HCT116 (cell line): ENCODE data around the gene CHAF1A. TPM values are rescaled to one million over a fixed set of nuclear protein-coding genes. Genes with fewer than 3 reads are reported as not detected.

Experiments
- ATAC-seq: fragments of 200-7000 bp; cut with Tn5 transposase; 2 replicates; pipeline ENCODE4 v1.9.1; 2020; ENCODE audit warnings: mild to moderate bottlenecking, moderate library complexity
- BruUV-seq: library from RNA; stranded (reverse); fragments of 400-500 nt; replicated peaks from 2 replicates; lab custom pipeline; 2021; lab: Mats Ljungman, UMichigan
- CTCF ChIA-PET: fragments of 300-600 bp; sonication (Branson Sonifier 250); formaldehyde crosslinking; loops from one replicate; lab custom pipeline; 2021; ENCODE audit warnings: antibody characterized with exemption; lab: Charles Lee
- POLR2A ChIA-PET: fragments of 300-600, 350-600 bp; sonication (Branson Sonifier 250); formaldehyde crosslinking; loops from one replicate; lab custom pipeline; 2021; ENCODE audit warnings: antibody characterized with exemption; lab: Charles Lee
- RAD21 ChIA-PET, 2 experiments: fragments of 300-600 bp; sonication (Branson Sonifier 250); formaldehyde crosslinking; loops; one replicate each; lab custom pipeline; 2023; ENCODE audit warnings: low total read pairs in 2 of 2; ENCODE audit not compliant: uncharacterized antibody in 2 of 2, unreplicated experiment in 2 of 2, low non-redundant PET in 1 of 2; lab: Charles Lee
- DNase-seq: peaks from one replicate; pipeline ENCODE4 v3.0.0-alpha.2; 2010; ENCODE audit warnings: low read depth, low spot score
- H2AFZ ChIP-seq: fragments of 200-600 bp; shearing (Covaris generic), sonication (generic); 2 replicates; pipeline ENCODE4 v1.6.1; 2017; ENCODE audit warnings: low read depth, mixed run types, mixed read lengths, antibody characterized with exemption, low read length; ENCODE audit not compliant: poor library complexity, severe bottlenecking
- H3K27ac ChIP-seq: 2 replicates; pipeline ENCODE4 v1.5.1; 2012; ENCODE audit warnings: low read depth, low read length
- H3K27me3 ChIP-seq: fragments of 200-600 bp; sonication (generic); 2 replicates; pipeline ENCODE4 v1.6.1; 2016; ENCODE audit warnings: mixed run types, low read length, mixed read lengths; ENCODE audit not compliant: insufficient read depth
- H3K36me3 ChIP-seq, 2 experiments: fragments of 200-500 bp in 1 of 2; fragments of 200-600 bp in 1 of 2; sonication (Bioruptor generic) in 1 of 2; sonication (generic) in 1 of 2; 2 replicates each; pipeline versions ENCODE4 v1.5.1 to v1.6.1; 2014 to 2016; ENCODE audit warnings: low read length in 2 of 2, inconsistent platforms in 1 of 2, mixed read lengths in 1 of 2, mixed run types in 1 of 2; ENCODE audit not compliant: insufficient read depth in 2 of 2, control insufficient read depth in 1 of 2
- H3K4me1 ChIP-seq, 2 experiments: fragments of 200-600 bp in 1 of 2; sonication (generic) in 1 of 2; 2 replicates each; pipeline versions ENCODE4 v1.5.1 to v1.6.1; 2012 to 2017; ENCODE audit warnings: low read length in 2 of 2, inconsistent platforms in 1 of 2, mild to moderate bottlenecking in 1 of 2, mixed read lengths in 1 of 2, mixed run types in 1 of 2, moderate library complexity in 1 of 2; ENCODE audit not compliant: insufficient read depth in 2 of 2, control insufficient read depth in 1 of 2
- H3K4me2 ChIP-seq: fragments of 200-600 bp; sonication (generic); 2 replicates; pipeline ENCODE4 v1.6.1; 2017; ENCODE audit warnings: mixed run types, low read length, mixed read lengths
- H3K4me3 ChIP-seq, 2 experiments: fragments of 200-600 bp in 1 of 2; sonication (generic) in 1 of 2; replicated peaks in 1 of 2; 2 replicates each; pipeline ENCODE4 v1.5.1; 2011 to 2016; ENCODE audit warnings: low read length in 2 of 2, control low read depth in 1 of 2, low read depth in 1 of 2, mild to moderate bottlenecking in 1 of 2, mixed read lengths in 1 of 2, mixed run types in 1 of 2
- H3K79me2 ChIP-seq: fragments of 200-600 bp; sonication (generic); 2 replicates; pipeline ENCODE4 v1.6.1; 2017; ENCODE audit warnings: mild to moderate bottlenecking, mixed run types, low read length, moderate library complexity, mixed read lengths; ENCODE audit not compliant: insufficient read depth
- H3K9ac ChIP-seq: fragments of 200-600 bp; sonication (generic); 2 replicates; pipeline ENCODE4 v1.6.1; 2016; ENCODE audit warnings: low read length, mixed read lengths
- H3K9me2 ChIP-seq: fragments of 200-600 bp; sonication (generic), shearing (Covaris generic); 2 replicates; pipeline ENCODE4 v1.6.1; 2017; ENCODE audit warnings: mixed run types, mild to moderate bottlenecking, moderate library complexity; ENCODE audit not compliant: insufficient read depth
- H3K9me3 ChIP-seq, 2 experiments: fragments of 200-500 bp in 1 of 2; fragments of 200-600 bp in 1 of 2; sonication (Bioruptor generic) in 1 of 2; sonication (generic) in 1 of 2; 2 replicates each; pipeline ENCODE4 v1.6.1; 2014 to 2017; ENCODE audit warnings: low read length in 2 of 2, mixed read lengths in 2 of 2, inconsistent platforms in 1 of 2, low read depth in 1 of 2, mild to moderate bottlenecking in 1 of 2, mixed run types in 1 of 2, moderate library complexity in 1 of 2; ENCODE audit not compliant: control insufficient read depth in 1 of 2, insufficient read depth in 1 of 2
- H4K20me1 ChIP-seq: fragments of 200-600 bp; sonication (generic), shearing (Covaris generic); 2 replicates; pipeline ENCODE4 v1.6.1; 2017; ENCODE audit warnings: mixed run types, mild to moderate bottlenecking, moderate library complexity; ENCODE audit not compliant: insufficient read depth
- EZH2phosphoT487 ChIP-seq: fragments of 200-600 bp; IDR thresholded peaks from 2 replicates; pipeline ENCODE4 v1.6.1; 2018; ENCODE audit warnings: antibody characterized with exemption, borderline replicate concordance
- SRF ChIP-seq: IDR thresholded peaks from 2 replicates; pipeline ENCODE4 v1.6.1; 2012; ENCODE audit warnings: low read depth
- YY1 ChIP-seq: IDR thresholded peaks from 2 replicates; pipeline ENCODE4 v1.6.1; 2011; ENCODE audit warnings: low read length, low read depth, moderate library complexity, mild to moderate bottlenecking; ENCODE audit not compliant: insufficient replicate concordance; ENCODE audit errors: extremely low read depth
- ZFX ChIP-seq: fragments of 450-650 bp; IDR thresholded peaks from 2 replicates; pipeline ENCODE4 v1.6.1; 2017
- ZNF274 ChIP-seq: fragments of 200-500 bp; sonication (Bioruptor generic); IDR thresholded peaks from 2 replicates; pipeline ENCODE4 v1.6.1; 2014; ENCODE audit warnings: mild to moderate bottlenecking, low read depth, low read length, inconsistent platforms
- intact Hi-C: fragments of 100-400 bp; cut with micrococcal nuclease; formaldehyde crosslinking; loops from 2 replicates; pipeline ENCODE4 v1.10.0; 2022
- total RNA-seq: library from RNA; stranded (reverse); gene quantifications from one replicate; pipeline ENCODE4 v1.2.1, GENCODE V29; 2021; ENCODE audit not compliant: unreplicated experiment
- TF ChIP-seq, protein P1 (sequence below): IDR thresholded peaks from 2 replicates; pipeline ENCODE4 v1.6.1; 2011; ENCODE audit warnings: mild to moderate bottlenecking, low read length, moderate library complexity; ENCODE audit not compliant: insufficient replicate concordance; ENCODE audit errors: extremely low read depth
- TF ChIP-seq, protein P2 (sequence below), 3 experiments: fragments of 200-600 bp in 1 of 3; sonication (generic) in 1 of 3; IDR thresholded peaks in 2 of 3; conservative IDR thresholded peaks in 1 of 3; 2 replicates each; pipeline ENCODE4 v1.5.1; 2012 to 2017; ENCODE audit warnings: low read depth in 2 of 3, low read length in 2 of 3, antibody characterized with exemption in 1 of 3, borderline replicate concordance in 1 of 3, control low read depth in 1 of 3, mild to moderate bottlenecking in 1 of 3, mixed read lengths in 1 of 3, mixed run types in 1 of 3, moderate library complexity in 1 of 3; ENCODE audit not compliant: insufficient read depth in 1 of 3
- TF ChIP-seq, protein P3 (sequence below): IDR thresholded peaks from 2 replicates; pipeline ENCODE4 v1.6.1; 2012

Gene CHAF1A
- total RNA-seq, 1 experiment from 2014 or later, result 69.9 TPM

DNA sequence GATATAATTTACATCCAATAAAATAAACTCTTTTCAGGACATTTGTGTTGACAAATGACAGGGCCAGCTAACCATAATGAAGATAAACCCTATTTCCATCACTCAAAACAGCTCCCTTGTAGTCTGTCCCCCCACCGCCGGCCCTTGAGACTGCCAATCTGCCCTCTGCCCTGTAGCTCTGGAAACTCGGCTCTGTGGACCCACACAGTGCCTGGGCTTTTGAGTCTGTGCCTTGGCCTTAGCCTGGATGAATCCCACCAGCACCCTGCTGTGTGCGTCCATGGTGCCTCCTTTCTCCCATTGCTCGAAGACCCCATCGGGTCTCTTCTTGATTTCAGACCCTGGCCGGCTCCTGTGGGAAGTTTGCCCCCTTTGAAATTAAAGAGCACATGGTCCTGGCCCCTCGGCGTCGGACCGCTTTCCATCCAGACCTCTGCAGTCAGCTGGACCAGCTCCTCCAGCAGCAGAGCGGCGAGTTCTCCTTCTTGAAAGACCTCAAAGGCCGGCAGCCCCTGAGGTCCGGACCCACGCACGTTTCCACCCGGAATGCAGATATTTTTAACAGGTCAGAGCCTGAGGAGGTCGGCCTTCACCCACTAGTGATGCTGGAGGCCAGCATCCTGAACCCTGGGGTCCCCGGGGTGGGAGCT, 26.0 kb downstream of the CHAF1A start:
- no peak overlapping the region for H3K4me2 ChIP-seq
- POLR2A ChIA-PET, result no interaction called here

DNA sequence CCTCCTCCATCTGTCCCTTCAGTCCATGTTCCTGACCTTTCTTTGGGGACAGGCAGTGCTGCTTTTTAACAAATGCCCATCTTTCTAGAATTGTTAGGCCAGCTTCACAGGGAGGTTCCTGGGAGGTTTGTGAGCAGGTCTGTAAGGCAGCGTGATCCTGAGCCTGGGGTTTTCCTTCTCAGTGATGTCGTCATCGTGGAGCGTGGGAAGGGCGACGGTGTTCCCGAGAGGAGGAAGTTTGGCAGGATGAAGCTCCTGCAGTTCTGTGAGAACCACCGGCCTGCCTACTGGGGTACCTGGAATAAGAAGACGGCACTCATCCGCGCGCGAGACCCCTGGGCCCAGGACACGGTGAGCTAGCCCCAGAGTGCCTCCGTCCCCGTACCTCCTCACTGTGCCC, 26.8 kb downstream of the CHAF1A start:
- Histone ChIP-seq H3K4me3 (no peak overlapping the region), H2AFZ (no peak overlapping the region), H3K36me3 (peaks cover 49 to 54% of the 10 kb centered on the region in 2 experiments), H3K9me2 (no peaks in the 10 kb centered on the region), H3K4me2 (no peak overlapping the region), H3K9me3 (no peaks in the 10 kb centered on the region), H4K20me1 (no peaks in the 10 kb centered on the region), H3K4me1 (no peaks in the 10 kb centered on the region), H3K27me3 (no peaks in the 10 kb centered on the region), H3K9ac (no peak overlapping the region), H3K27ac (no peak overlapping the region), H3K79me2 (peaks cover 7% of the 10 kb centered on the region)
- POLR2A ChIA-PET, result no interaction called here
- intact Hi-C loops, result no loop called here
- DNase-seq (no peak), ATAC-seq (no peak)
- RAD21 ChIA-PET, result no interaction called here
- BruUV-seq, result no TSS peak
- CTCF ChIA-PET, result no interaction called here
- TF ChIP-seq, protein P1, sequence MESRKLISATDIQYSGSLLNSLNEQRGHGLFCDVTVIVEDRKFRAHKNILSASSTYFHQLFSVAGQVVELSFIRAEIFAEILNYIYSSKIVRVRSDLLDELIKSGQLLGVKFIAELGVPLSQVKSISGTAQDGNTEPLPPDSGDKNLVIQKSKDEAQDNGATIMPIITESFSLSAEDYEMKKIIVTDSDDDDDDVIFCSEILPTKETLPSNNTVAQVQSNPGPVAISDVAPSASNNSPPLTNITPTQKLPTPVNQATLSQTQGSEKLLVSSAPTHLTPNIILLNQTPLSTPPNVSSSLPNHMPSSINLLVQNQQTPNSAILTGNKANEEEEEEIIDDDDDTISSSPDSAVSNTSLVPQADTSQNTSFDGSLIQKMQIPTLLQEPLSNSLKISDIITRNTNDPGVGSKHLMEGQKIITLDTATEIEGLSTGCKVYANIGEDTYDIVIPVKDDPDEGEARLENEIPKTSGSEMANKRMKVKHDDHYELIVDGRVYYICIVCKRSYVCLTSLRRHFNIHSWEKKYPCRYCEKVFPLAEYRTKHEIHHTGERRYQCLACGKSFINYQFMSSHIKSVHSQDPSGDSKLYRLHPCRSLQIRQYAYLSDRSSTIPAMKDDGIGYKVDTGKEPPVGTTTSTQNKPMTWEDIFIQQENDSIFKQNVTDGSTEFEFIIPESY, result no peak
- no peak for TF ChIP-seq ZFX
- TF ChIP-seq, protein P2, sequence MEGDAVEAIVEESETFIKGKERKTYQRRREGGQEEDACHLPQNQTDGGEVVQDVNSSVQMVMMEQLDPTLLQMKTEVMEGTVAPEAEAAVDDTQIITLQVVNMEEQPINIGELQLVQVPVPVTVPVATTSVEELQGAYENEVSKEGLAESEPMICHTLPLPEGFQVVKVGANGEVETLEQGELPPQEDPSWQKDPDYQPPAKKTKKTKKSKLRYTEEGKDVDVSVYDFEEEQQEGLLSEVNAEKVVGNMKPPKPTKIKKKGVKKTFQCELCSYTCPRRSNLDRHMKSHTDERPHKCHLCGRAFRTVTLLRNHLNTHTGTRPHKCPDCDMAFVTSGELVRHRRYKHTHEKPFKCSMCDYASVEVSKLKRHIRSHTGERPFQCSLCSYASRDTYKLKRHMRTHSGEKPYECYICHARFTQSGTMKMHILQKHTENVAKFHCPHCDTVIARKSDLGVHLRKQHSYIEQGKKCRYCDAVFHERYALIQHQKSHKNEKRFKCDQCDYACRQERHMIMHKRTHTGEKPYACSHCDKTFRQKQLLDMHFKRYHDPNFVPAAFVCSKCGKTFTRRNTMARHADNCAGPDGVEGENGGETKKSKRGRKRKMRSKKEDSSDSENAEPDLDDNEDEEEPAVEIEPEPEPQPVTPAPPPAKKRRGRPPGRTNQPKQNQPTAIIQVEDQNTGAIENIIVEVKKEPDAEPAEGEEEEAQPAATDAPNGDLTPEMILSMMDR (IDR thresholded peaks at IDR 0.05 in 2 of 3, conservative IDR thresholded peaks at IDR 0.05 in 1 of 3; ENCODE audit: borderline replicate concordance in 1 of 3, insufficient read depth in 1 of 3, low read depth in 2 of 3, low read length in 2 of 3), result no peak
- TF ChIP-seq EZH2phosphoT487, result no peak

More for the DNA sequence above, 26.0 kb downstream of the CHAF1A start:
- Histone ChIP-seq H3K36me3 (peaks cover 48 to 60% of the 10 kb centered on the region in 2 experiments), H3K9me2 (no peaks in the 10 kb centered on the region), H4K20me1 (no peaks in the 10 kb centered on the region), H3K4me1 (no peaks in the 10 kb centered on the region), H3K79me2 (peaks cover 7% of the 10 kb centered on the region), H3K27me3 (no peaks in the 10 kb centered on the region), H3K9me3 (no peaks in the 10 kb centered on the region), H3K27ac (no peak overlapping the region), H3K4me3 (no peak overlapping the region), H2AFZ (no peak overlapping the region), H3K9ac (no peak overlapping the region)
- ChIA-PET RAD21 (no interaction called here), CTCF (no interaction called here)
- ATAC-seq (no peak), DNase-seq (no peak)
- no TSS peak for BruUV-seq
- intact Hi-C loops, result no loop called here
- no peak for TF ChIP-seq SRF
- TF ChIP-seq, protein P3, sequence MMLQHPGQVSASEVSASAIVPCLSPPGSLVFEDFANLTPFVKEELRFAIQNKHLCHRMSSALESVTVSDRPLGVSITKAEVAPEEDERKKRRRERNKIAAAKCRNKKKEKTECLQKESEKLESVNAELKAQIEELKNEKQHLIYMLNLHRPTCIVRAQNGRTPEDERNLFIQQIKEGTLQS, result no peak
- TF ChIP-seq, protein P2 (IDR thresholded peaks at IDR 0.05 in 2 of 3, conservative IDR thresholded peaks at IDR 0.05 in 1 of 3; ENCODE audit: borderline replicate concordance in 1 of 3, insufficient read depth in 1 of 3, low read depth in 2 of 3, low read length in 2 of 3), result no peak
- TF ChIP-seq YY1, result no peak
- TF ChIP-seq ZFX, result no peak
- no peak for TF ChIP-seq ZNF274
